PC-3 (cell line): ENCODE data around the gene TGFBR3L. TPM values are rescaled to one million over a fixed set of nuclear protein-coding genes. Genes with fewer than 3 reads are reported as not detected.

ENCODE experiments used
- ATAC-seq: fragments of 200-7000 bp; cut with Tn5 transposase; 2 replicates; pipeline ENCODE4 v1.9.1; 2020; ENCODE audit warnings: mild to moderate bottlenecking, moderate library complexity
- BruUV-seq: library from RNA; stranded (reverse); fragments of 400-500 nt; replicated peaks from 2 replicates; lab custom pipeline; 2021; lab: Mats Ljungman, UMichigan
- CTCF ChIA-PET: fragments of 300-600 bp; sonication (Branson Sonifier 250); formaldehyde crosslinking; loops from one replicate; lab custom pipeline; 2022; ENCODE audit warnings: antibody characterized with exemption; lab: Charles Lee
- POLR2A ChIA-PET: fragments of 300-600 bp; sonication (Branson Sonifier 250); formaldehyde crosslinking; loops from one replicate; lab custom pipeline; 2022; ENCODE audit warnings: antibody characterized with exemption; ENCODE audit not compliant: unreplicated experiment; lab: Charles Lee
- DNase-seq: peaks from one replicate; pipeline ENCODE4 v3.0.0-alpha.2; 2015
- H2AFZ ChIP-seq: fragments of 300-600 bp; sonication (generic); 2 replicates; pipeline ENCODE4 v1.6.0; 2016; ENCODE audit warnings: antibody characterized with exemption, low read length
- H3F3A ChIP-seq: fragments of 300-600 bp; sonication (generic); one replicate; pipeline ENCODE4 v1.6.0; 2017; ENCODE audit warnings: antibody characterized with exemption, low read length, control low read depth, mild to moderate bottlenecking; ENCODE audit not compliant: unreplicated experiment
- H3K27ac ChIP-seq: fragments of 300-600 bp; sonication (generic); 2 replicates; pipeline ENCODE4 v1.5.1; 2016; ENCODE audit warnings: mild to moderate bottlenecking, low read length
- H3K27me3 ChIP-seq: fragments of 300-600 bp; sonication (generic); 2 replicates; pipeline ENCODE4 v1.6.1; 2016; ENCODE audit warnings: low read length, mixed read lengths
- H3K36me3 ChIP-seq: fragments of 300-600 bp; sonication (generic); 2 replicates; pipeline ENCODE4 v1.6.1; 2016; ENCODE audit warnings: low read depth, mixed run types, low read length, mixed read lengths
- H3K4me1 ChIP-seq: fragments of 300-600 bp; sonication (generic); 2 replicates; pipeline ENCODE4 v1.5.1; 2016; ENCODE audit warnings: low read length; ENCODE audit not compliant: insufficient read depth
- H3K4me2 ChIP-seq: fragments of 300-600 bp; sonication (generic); 2 replicates; pipeline ENCODE4 v1.6.0; 2016; ENCODE audit warnings: low read length
- H3K4me3 ChIP-seq: fragments of 300-600 bp; sonication (generic); 2 replicates; pipeline ENCODE4 v1.5.1; 2016; ENCODE audit warnings: mild to moderate bottlenecking, low read length, mixed read lengths
- H3K79me2 ChIP-seq: fragments of 300-600 bp; sonication (generic); 2 replicates; pipeline ENCODE4 v1.6.1; 2017; ENCODE audit warnings: low read length, mixed read lengths
- H3K9ac ChIP-seq: fragments of 300-600 bp; sonication (generic); 2 replicates; pipeline ENCODE4 v1.6.0; 2016; ENCODE audit warnings: mild to moderate bottlenecking, low read length
- H3K9me2 ChIP-seq: fragments of 300-600 bp; sonication (generic); replicated peaks from 2 replicates; pipeline ENCODE4 v1.6.1; 2016; ENCODE audit warnings: mixed run types, low read length, mixed read lengths
- H3K9me3 ChIP-seq: fragments of 300-600 bp; sonication (generic); 2 replicates; pipeline ENCODE4 v1.6.1; 2016; ENCODE audit warnings: low read length, mixed read lengths
- H4K20me1 ChIP-seq: fragments of 300-600 bp; sonication (generic); 2 replicates; pipeline ENCODE4 v1.6.1; 2016; ENCODE audit warnings: low read length, mixed read lengths
- EZH2 ChIP-seq: fragments of 300-600 bp; sonication (generic); IDR thresholded peaks from one replicate; pipeline ENCODE4 v1.6.1; 2017; ENCODE audit warnings: antibody characterized with exemption, mild to moderate bottlenecking, low read length; ENCODE audit not compliant: unreplicated experiment
- EZH2phosphoT487 ChIP-seq: fragments of 300-600 bp; sonication (generic); IDR thresholded peaks from 2 replicates; pipeline ENCODE4 v1.6.1; 2018; ENCODE audit warnings: mild to moderate bottlenecking, antibody characterized with exemption, low read length, borderline replicate concordance
- intact Hi-C: fragments of 100-400 bp; cut with micrococcal nuclease; formaldehyde crosslinking; loops from 2 replicates; pipeline ENCODE4 v1.9.0; 2023
- total RNA-seq: library from RNA; depleted of rRNA; stranded (reverse); fragments of >200 nt; gene quantifications from 2 replicates; pipeline ENCODE4 v1.2.3, GENCODE V29; 2014
- TF ChIP-seq, protein P1 (sequence below): fragments of 300-600 bp; sonication (generic); conservative IDR thresholded peaks from 2 replicates; pipeline ENCODE4 v1.5.1; 2017; ENCODE audit warnings: antibody characterized with exemption, low read depth, mild to moderate bottlenecking, low read length

The TGFBR3L gene
- total RNA-seq, 1 experiment from 2014 or later = 10.5 TPM

DNA sequence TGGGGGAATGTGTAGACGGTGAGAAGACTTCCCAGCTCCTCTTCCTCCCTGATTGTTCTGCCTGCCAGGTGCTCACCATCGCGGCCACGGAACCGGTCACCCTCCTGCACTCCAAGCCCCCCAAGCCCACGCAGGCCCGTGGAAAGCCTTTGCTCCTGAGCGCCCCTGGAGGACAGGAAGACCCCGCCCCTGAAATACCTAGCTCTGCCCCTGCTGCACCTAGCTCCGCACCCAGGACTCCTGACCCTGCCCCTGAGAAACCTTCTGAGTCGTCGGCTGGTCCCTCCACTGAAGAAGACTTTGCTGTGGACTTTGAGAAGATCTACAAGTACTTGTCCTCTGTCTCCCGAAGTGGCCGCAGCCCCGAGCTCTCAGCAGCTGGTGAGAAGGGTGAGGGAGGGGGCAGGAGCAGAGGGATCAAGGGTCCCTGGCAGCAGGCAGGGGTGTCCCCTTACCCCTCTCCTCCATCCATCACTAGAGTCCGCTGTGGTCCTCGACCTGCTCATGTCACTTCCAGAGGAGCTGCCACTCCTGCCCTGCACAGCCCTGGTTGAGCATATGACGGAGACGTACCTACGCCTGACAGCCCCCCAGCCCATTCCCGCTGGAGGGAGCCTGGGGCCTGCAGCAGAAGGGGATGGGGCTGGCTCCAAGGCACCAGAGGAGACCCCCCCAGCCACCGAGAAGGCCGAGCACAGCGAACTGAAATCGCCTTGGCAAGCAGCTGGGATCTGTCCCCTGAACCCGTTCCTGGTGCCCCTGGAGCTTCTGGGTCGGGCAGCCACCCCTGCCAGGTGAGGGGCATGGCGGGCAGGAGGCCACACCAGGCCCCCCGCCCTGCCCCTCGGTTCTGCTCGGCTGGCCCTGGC, 7.6 kb downstream of the TGFBR3L start:
- H3K9ac ChIP-seq = no peak overlapping the region
- intact Hi-C loops = loop anchor here (2.0 kb wide), 1 partner anchor 53 kb away; no protein-coding TSS in a partner anchor
- POLR2A ChIA-PET = no interaction called here

DNA sequence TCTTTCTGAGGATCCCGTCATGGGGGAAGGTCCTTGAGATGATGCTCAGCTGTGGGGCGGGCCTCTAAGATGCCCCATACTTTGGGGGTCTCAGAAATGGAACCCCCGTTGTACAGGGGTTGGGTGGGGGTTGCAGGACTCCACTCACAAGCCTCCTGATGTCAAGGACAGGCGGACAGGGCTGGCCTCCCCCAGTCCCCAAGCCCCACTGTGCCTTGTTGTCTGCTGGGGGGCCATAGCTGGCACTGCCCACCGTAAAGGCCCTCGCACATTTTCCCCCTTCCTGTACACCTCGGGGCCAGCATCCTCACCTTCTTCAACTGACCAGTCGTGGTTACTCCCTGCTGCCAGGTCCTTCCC, 8.2 kb downstream of the TGFBR3L start:
- H3K4me3 ChIP-seq = no peak overlapping the region
- no peak for ATAC-seq
- H3K9me2 ChIP-seq = no peaks in the 10 kb centered on the region
- no peak overlapping the region for H3K4me2 ChIP-seq
- BruUV-seq = no TSS peak
- H3K27ac ChIP-seq = no peak overlapping the region
- H3F3A ChIP-seq = no peaks in the 10 kb centered on the region
- H4K20me1 ChIP-seq = 0 out of 2 replicates have a peak, but pooled peaks cover 6% of the 10 kb centered on the region
- no peak overlapping the region for H3K9ac ChIP-seq
- H2AFZ ChIP-seq = no peak overlapping the region
- no peaks in the 10 kb centered on the region; the same call in 1 of the 2 replicates for H3K36me3 ChIP-seq
- H3K27me3 ChIP-seq = no peaks in the 10 kb centered on the region
- peaks cover 9% of the 10 kb centered on the region; the same call in 1 of the 2 replicates for H3K79me2 ChIP-seq
- intact Hi-C loops = no loop called here
- POLR2A ChIA-PET = no interaction called here
- TF ChIP-seq EZH2 (no peak), EZH2phosphoT487 (no peak)
- TF ChIP-seq, protein P1, sequence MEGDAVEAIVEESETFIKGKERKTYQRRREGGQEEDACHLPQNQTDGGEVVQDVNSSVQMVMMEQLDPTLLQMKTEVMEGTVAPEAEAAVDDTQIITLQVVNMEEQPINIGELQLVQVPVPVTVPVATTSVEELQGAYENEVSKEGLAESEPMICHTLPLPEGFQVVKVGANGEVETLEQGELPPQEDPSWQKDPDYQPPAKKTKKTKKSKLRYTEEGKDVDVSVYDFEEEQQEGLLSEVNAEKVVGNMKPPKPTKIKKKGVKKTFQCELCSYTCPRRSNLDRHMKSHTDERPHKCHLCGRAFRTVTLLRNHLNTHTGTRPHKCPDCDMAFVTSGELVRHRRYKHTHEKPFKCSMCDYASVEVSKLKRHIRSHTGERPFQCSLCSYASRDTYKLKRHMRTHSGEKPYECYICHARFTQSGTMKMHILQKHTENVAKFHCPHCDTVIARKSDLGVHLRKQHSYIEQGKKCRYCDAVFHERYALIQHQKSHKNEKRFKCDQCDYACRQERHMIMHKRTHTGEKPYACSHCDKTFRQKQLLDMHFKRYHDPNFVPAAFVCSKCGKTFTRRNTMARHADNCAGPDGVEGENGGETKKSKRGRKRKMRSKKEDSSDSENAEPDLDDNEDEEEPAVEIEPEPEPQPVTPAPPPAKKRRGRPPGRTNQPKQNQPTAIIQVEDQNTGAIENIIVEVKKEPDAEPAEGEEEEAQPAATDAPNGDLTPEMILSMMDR = no peak
- H3K9me3 ChIP-seq = no peaks in the 10 kb centered on the region
- no peak for DNase-seq
- peaks cover 32% of the 10 kb centered on the region for H3K4me1 ChIP-seq
- CTCF ChIA-PET = no interaction called here

More for the DNA sequence above, 7.6 kb downstream of the TGFBR3L start:
- Histone ChIP-seq H3K36me3 (no peaks in the 10 kb centered on the region; the same call in 1 of the 2 replicates), H3K27ac (no peak overlapping the region), H3K27me3 (no peaks in the 10 kb centered on the region), H3K4me1 (peaks cover 33% of the 10 kb centered on the region), H3K4me2 (peak overlapping the region; percentile 89), H3K79me2 (peaks cover 9% of the 10 kb centered on the region; the same call in 1 of the 2 replicates), H3K4me3 (peak overlapping the region; percentile 69; the same call in 1 of the 2 replicates), H4K20me1 (0 out of 2 replicates have a peak, but pooled peaks cover 4% of the 10 kb centered on the region), H3K9me3 (no peaks in the 10 kb centered on the region), H2AFZ (no peak overlapping the region), H3F3A (no peaks in the 10 kb centered on the region), H3K9me2 (no peaks in the 10 kb centered on the region)
- no peak for ATAC-seq
- CTCF ChIA-PET = interaction anchor here (1.9 kb wide), 1 partner anchor 22 kb away, joined by 15 read pairs; the partner anchor contains the start of gene TIMM44
- TF ChIP-seq EZH2phosphoT487 (no peak), EZH2 (no peak)
- TF ChIP-seq, protein P1 = no peak
- DNase-seq = no peak
- no TSS peak for BruUV-seq
